Vagina (tissue), 2 donors: ENCODE data around the gene NSUN7. TPM values are rescaled to one million over a fixed set of nuclear protein-coding genes. Genes with fewer than 3 reads are reported as not detected.

Experiments used
- DNase-seq, 2 donors: peaks; one replicate each; pipeline ENCODE4 v3.0.0-alpha.2; 2017; ENCODE audit errors: extremely low spot score in 2 of 2
- H3K27ac ChIP-seq: fragments of 200-600 bp; sonication (generic); one replicate; pipeline ENCODE4 v1.5.1; 2019
- H3K27me3 ChIP-seq: fragments of 200-600 bp; sonication (generic); one replicate; pipeline ENCODE4 v1.5.1; 2019
- H3K36me3 ChIP-seq, 2 donors: fragments of 200-600 bp; sonication (generic); one replicate each; pipeline ENCODE4 v1.5.1; 2017 to 2019
- H3K4me1 ChIP-seq: fragments of 200-600 bp; sonication (generic); one replicate; pipeline ENCODE4 v1.5.1; 2019
- H3K4me3 ChIP-seq, 2 donors: fragments of 200-600 bp; sonication (generic); 1 replicate in 1 of 2; 2 replicates in 1 of 2; pipeline ENCODE4 v1.5.1; 2016 to 2019
- H3K9me3 ChIP-seq: fragments of 200-600 bp; sonication (generic); one replicate; pipeline ENCODE4 v1.5.1; 2019
- CTCF ChIP-seq, 3 experiments: fragments of 450-650 bp in 2 of 3; fragments of 200-600 bp in 1 of 3; sonication (generic) in 1 of 3; IDR thresholded peaks; one replicate each; pipeline ENCODE4 v1.5.1; 2017 to 2019; ENCODE audit warnings: antibody characterized with exemption in 3 of 3, mild to moderate bottlenecking in 2 of 3, moderate library complexity in 2 of 3
- POLR2A ChIP-seq, 2 donors: fragments of 450-650 bp; IDR thresholded peaks; one replicate each; pipeline ENCODE4 v1.6.1; 2017; ENCODE audit warnings: antibody characterized with exemption in 2 of 2, mild to moderate bottlenecking in 2 of 2, moderate library complexity in 2 of 2
- POLR2AphosphoS5 ChIP-seq, 2 donors: sonication (generic); formaldehyde crosslinking; IDR thresholded peaks; one replicate each; pipeline ENCODE4 v1.9.0; 2017; ENCODE audit warnings: antibody characterized with exemption in 2 of 2, mild to moderate bottlenecking in 2 of 2, low read depth in 1 of 2; ENCODE audit not compliant: insufficient read depth in 1 of 2
- intact Hi-C: fragments of 100-400 bp; cut with DNase I; formaldehyde crosslinking; loops from one replicate; pipeline ENCODE4 v1.15.1; 2023
- total RNA-seq: library from RNA; depleted of rRNA; stranded (reverse); fragments of >200 nt; gene quantifications from one replicate; pipeline ENCODE4 v1.2.3, GENCODE V29; 2016

Gene NSUN7
- total RNA-seq, 1 donor from 2014 or later, result 5.6 TPM

- intact Hi-C loops, result no loop called here
- H3K27ac ChIP-seq, result no peak overlapping the region
- DNase-seq, result no peak
- no peaks in the 10 kb centered on the region for H3K36me3 ChIP-seq
- H3K9me3 ChIP-seq, result no peaks in the 10 kb centered on the region
- no peak overlapping the region for H3K4me3 ChIP-seq
- H3K4me1 ChIP-seq, result no peaks in the 10 kb centered on the region
- no peaks in the 10 kb centered on the region for H3K27me3 ChIP-seq
- TF ChIP-seq CTCF (IDR thresholded peaks at IDR 0.05) (no peak), POLR2A (IDR thresholded peaks at IDR 0.05) (no peak), POLR2AphosphoS5 (IDR thresholded peaks at IDR 0.05; ENCODE audit: insufficient read depth in 1 of 2, low read depth in 1 of 2) (no peak)
Observed at GRCh38 chr4:40846532-40846931, 96.8 kb downstream of the NSUN7 start.

- no peaks in the 10 kb centered on the region for H3K9me3 ChIP-seq
- no peak for TF ChIP-seq POLR2A (IDR thresholded peaks at IDR 0.05)
- TF ChIP-seq CTCF (IDR thresholded peaks at IDR 0.05), result no peak
- no peak for TF ChIP-seq POLR2AphosphoS5 (IDR thresholded peaks at IDR 0.05; ENCODE audit: insufficient read depth in 1 of 2, low read depth in 1 of 2)
- no peak for DNase-seq
Observed at GRCh38 chr4:40848251-40848650, 98.5 kb downstream of the NSUN7 start.

GRCh38 chr4:40848940-40849339, 99.2 kb downstream of the NSUN7 start:
- TF ChIP-seq POLR2A (IDR thresholded peaks at IDR 0.05) (no peak), CTCF (IDR thresholded peaks at IDR 0.05) (no peak), POLR2AphosphoS5 (IDR thresholded peaks at IDR 0.05; ENCODE audit: insufficient read depth in 1 of 2, low read depth in 1 of 2) (no peak)
- Histone ChIP-seq H3K27me3 (no peaks in the 10 kb centered on the region), H3K4me3 (no peak overlapping the region), H3K36me3 (no peaks in the 10 kb centered on the region), H3K9me3 (no peaks in the 10 kb centered on the region), H3K4me1 (no peaks in the 10 kb centered on the region), H3K27ac (no peak overlapping the region)
- intact Hi-C loops, result no loop called here
- DNase-seq, result no peak

More at GRCh38 chr4:40848251-40848650, 98.5 kb downstream of the NSUN7 start:
- H3K36me3 ChIP-seq, result no peaks in the 10 kb centered on the region
- intact Hi-C loops, result no loop called here
- no peak overlapping the region for H3K4me3 ChIP-seq
- H3K27ac ChIP-seq, result no peak overlapping the region
- no peaks in the 10 kb centered on the region for H3K27me3 ChIP-seq
- H3K4me1 ChIP-seq, result no peaks in the 10 kb centered on the region

- Histone ChIP-seq H3K27me3 (no peaks in the 10 kb centered on the region), H3K4me3 (no peak overlapping the region), H3K4me1 (no peaks in the 10 kb centered on the region), H3K9me3 (no peaks in the 10 kb centered on the region), H3K27ac (no peak overlapping the region), H3K36me3 (no peaks in the 10 kb centered on the region)
- intact Hi-C loops, result no loop called here
- no peak for DNase-seq
- no peak for TF ChIP-seq CTCF (IDR thresholded peaks at IDR 0.05)
Observed at GRCh38 chr4:40850496-40850895, 100.7 kb downstream of the NSUN7 start.

- TF ChIP-seq POLR2AphosphoS5 (IDR thresholded peaks at IDR 0.05; ENCODE audit: insufficient read depth in 1 of 2, low read depth in 1 of 2) (no peak), CTCF (IDR thresholded peaks at IDR 0.05) (no peak), POLR2A (IDR thresholded peaks at IDR 0.05) (no peak)
- intact Hi-C loops, result no loop called here
- Histone ChIP-seq H3K4me3 (peak overlapping the region in 1 of 2 donors; percentile 21), H3K9me3 (no peaks in the 10 kb centered on the region), H3K27ac (no peak overlapping the region), H3K4me1 (peaks cover 6% of the 10 kb centered on the region), H3K27me3 (no peaks in the 10 kb centered on the region), H3K36me3 (no peaks in the 10 kb centered on the region)
- no peak for DNase-seq
Observed at GRCh38 chr4:40856277-40856839, 106.6 kb downstream of the NSUN7 start.
